Testis (tissue), 2 donors: ENCODE measurements around the gene MYO1D.

Experiments
- POLR2A ChIP-seq: fragments of 450-650 bp; IDR thresholded peaks from one replicate; pipeline ENCODE4 v1.6.1; 2017; ENCODE audit warnings: antibody characterized with exemption, mild to moderate bottlenecking, moderate library complexity
- TF ChIP-seq, protein P1 (sequence below), 3 experiments: fragments of 450-650 bp in 2 of 3; fragments of 200-600 bp in 1 of 3; sonication (generic) in 1 of 3; IDR thresholded peaks; one replicate each; pipeline ENCODE4 v1.5.1; 2016 to 2019; ENCODE audit warnings: antibody characterized with exemption in 3 of 3, mild to moderate bottlenecking in 2 of 3, moderate library complexity in 1 of 3

DNA sequence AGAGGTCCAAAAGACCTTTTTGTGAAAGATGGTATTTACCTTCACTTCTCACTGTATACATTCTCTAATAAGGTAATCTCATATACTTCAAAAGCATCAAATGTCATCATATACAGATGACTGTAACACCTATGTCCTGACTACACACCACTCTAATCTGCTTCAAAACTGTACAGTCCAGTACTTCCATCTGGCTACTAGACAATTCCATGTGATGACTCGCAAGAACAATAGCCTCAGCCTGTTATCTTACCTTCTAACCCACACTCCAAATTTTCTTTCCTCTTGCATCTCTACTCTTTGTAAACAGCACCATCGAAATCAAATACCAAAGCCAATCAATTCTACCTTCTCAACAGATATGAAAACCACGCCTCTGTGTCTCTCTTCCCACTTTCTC, 24.1 kb downstream of the MYO1D start:
- TF ChIP-seq, protein P1, sequence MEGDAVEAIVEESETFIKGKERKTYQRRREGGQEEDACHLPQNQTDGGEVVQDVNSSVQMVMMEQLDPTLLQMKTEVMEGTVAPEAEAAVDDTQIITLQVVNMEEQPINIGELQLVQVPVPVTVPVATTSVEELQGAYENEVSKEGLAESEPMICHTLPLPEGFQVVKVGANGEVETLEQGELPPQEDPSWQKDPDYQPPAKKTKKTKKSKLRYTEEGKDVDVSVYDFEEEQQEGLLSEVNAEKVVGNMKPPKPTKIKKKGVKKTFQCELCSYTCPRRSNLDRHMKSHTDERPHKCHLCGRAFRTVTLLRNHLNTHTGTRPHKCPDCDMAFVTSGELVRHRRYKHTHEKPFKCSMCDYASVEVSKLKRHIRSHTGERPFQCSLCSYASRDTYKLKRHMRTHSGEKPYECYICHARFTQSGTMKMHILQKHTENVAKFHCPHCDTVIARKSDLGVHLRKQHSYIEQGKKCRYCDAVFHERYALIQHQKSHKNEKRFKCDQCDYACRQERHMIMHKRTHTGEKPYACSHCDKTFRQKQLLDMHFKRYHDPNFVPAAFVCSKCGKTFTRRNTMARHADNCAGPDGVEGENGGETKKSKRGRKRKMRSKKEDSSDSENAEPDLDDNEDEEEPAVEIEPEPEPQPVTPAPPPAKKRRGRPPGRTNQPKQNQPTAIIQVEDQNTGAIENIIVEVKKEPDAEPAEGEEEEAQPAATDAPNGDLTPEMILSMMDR (IDR thresholded peaks at IDR 0.05): no peak
- TF ChIP-seq POLR2A: no peak
